Activated CD8-positive, alpha-beta memory T cell treated with anti-CD3 and anti-CD28 coated beads for 36 hours (primary cell): ENCODE data around the gene CFI. TPM values are rescaled to one million over a fixed set of nuclear protein-coding genes. Genes with fewer than 3 reads are reported as not detected.

Experiments used
- CTCF ChIA-PET: fragments of 350-600 bp; sonication (Branson Sonifier 250); formaldehyde crosslinking; loops from one replicate; lab custom pipeline; 2021; ENCODE audit warnings: antibody characterized with exemption; lab: Charles Lee
- POLR2A ChIA-PET: fragments of 350-600 bp; sonication (Branson Sonifier 250); formaldehyde crosslinking; loops from one replicate; lab custom pipeline; 2021; ENCODE audit warnings: antibody characterized with exemption; lab: Charles Lee
- total RNA-seq, 2 experiments: library from RNA; stranded (reverse); gene quantifications; one replicate each; pipeline ENCODE4 v1.2.3, GENCODE V29; 2021

The CFI gene
- total RNA-seq, 2 experiments from 2014 or later: 0.17 TPM; not detected in 1

- POLR2A ChIA-PET: interaction anchor here (1.1 to 1.7 kb wide), 4 partner anchors 25 to 145 kb away, joined by 3 to 6 read pairs (median 3); no protein-coding TSS in a partner anchor
- CTCF ChIA-PET: interaction anchor here (2.0 to 2.1 kb wide), 2 partner anchors 27 to 271 kb away, joined by 6 to 7 read pairs; partner anchors contain the start of genes PLA2G12A and SEC24B
These were observed 98.0 kb downstream of the CFI start for GRCh38 chr4:109703664-109704361.

- CTCF ChIA-PET: interaction anchor here (2.0 to 2.1 kb wide), 2 partner anchors 27 to 270 kb away, joined by 6 to 7 read pairs; partner anchors contain the start of genes PLA2G12A and SEC24B
These were observed 98.7 kb downstream of the CFI start, which contains the start of gene CASP6 for GRCh38 chr4:109702950-109703663. TSS of gene CASP6 (minus strand) at chr4:109703445. CDS start at chr4:109703395, 50 bp downstream.

GRCh38 chr4:109701566-109702410 lies 100.0 kb downstream of the CFI start:
- ChIA-PET CTCF (interaction anchor here (0.7 to 2.1 kb wide), 4 partner anchors 10 to 269 kb away, joined by 3 to 7 read pairs (median 4); partner anchors contain the start of genes PLA2G12A and SEC24B), POLR2A (interaction anchor here (0.5 to 1.7 kb wide), 6 partner anchors 18 to 269 kb away, joined by 3 to 9 read pairs (median 3); partner anchors contain the start of genes MCUB and SEC24B)

More at GRCh38 chr4:109702950-109703663, 98.7 kb downstream of the CFI start, which contains the start of gene CASP6:
- POLR2A ChIA-PET: interaction anchor here (0.5 to 1.7 kb wide), 8 partner anchors 10 to 144 kb away, joined by 3 to 6 read pairs (median 3); partner anchors contain the start of gene MCUB

GRCh38 chr4:109699553-109700225 lies 102.1 kb downstream of the CFI start:
- ChIA-PET POLR2A (interaction anchor here (0.6 to 0.7 kb wide), 2 partner anchors 18 to 942 kb away, joined by 3 read pairs; no protein-coding TSS in a partner anchor), CTCF (no interaction called here)

GRCh38 chr4:109698656-109699055 lies 103.1 kb downstream of the CFI start:
- CTCF ChIA-PET: no interaction called here

GRCh38 chr4:109691411-109691920 lies 110.3 kb downstream of the CFI start:
- CTCF ChIA-PET: interaction anchor here (1.3 kb wide), 1 partner anchor 10 kb away, joined by 3 read pairs; no protein-coding TSS in a partner anchor
- POLR2A ChIA-PET: no interaction called here

More at GRCh38 chr4:109698656-109699055, 103.1 kb downstream of the CFI start:
- POLR2A ChIA-PET: no interaction called here

Other genes starting within 250 kb of the CFI start
- 10 to 100 TPM; 65.5 to 66.3 TPM for gene MCUB, start 241.8 kb downstream of the CFI start, total RNA-seq
- 10 to 100 TPM; 12.6 to 15.2 TPM for gene CASP6, start 98.6 kb downstream of the CFI start, total RNA-seq
- 10 to 100 TPM; 23.6 to 29.8 TPM for gene PLA2G12A, start 71.9 kb downstream of the CFI start, total RNA-seq
- 10 to 100 TPM; 57.7 to 58.7 TPM for gene GAR1, start 13.8 kb upstream of the CFI start, total RNA-seq
- under 1 TPM; 0.27 to 0.48 TPM for gene RRH, start 26.0 kb upstream of the CFI start, total RNA-seq
- gene LRIT3, start 46.1 kb upstream of the CFI start, total RNA-seq: under 1 TPM; 0.17 to 0.23 TPM
- gene EGF, start 110.9 kb upstream of the CFI start, total RNA-seq: not detected